Measurements from ENCODE around the gene RANBP10.

The RANBP10 gene

GRCh38 chr16:67806428-67807147 lies at the start of gene RANBP10, which contains the start of gene TSNAXIP1:
TSS of gene RANBP10 (minus strand) at chr16:67806560. CDS start at chr16:67806536, 24 bp downstream.
TSS of gene TSNAXIP1 (plus strand) at chr16:67806889. CDS start at chr16:67807150, 261 bp downstream.
- Histone ChIP-seq H3K36me3 (ENCODE audit: insufficient read depth, low read length) (no peaks in the 10 kb centered on the region; the same call in 1 of the 2 replicates), H3K4me1 (ENCODE audit: insufficient read depth, low read length) (peaks cover 6% of the 10 kb centered on the region; the same call in 1 of the 2 replicates), H3K9ac (ENCODE audit: low read depth, low read length) (peak within 1 kb of the TSS; percentile 89), H3K9me3 (ENCODE audit: control insufficient read depth, insufficient read depth, low read length) (no peaks in the 10 kb centered on the region)

GRCh38 chr16:67855789-67856188 lies 49.4 kb upstream of the RANBP10 start:
- peaks cover 2% of the 10 kb centered on the region; the same call in 1 of the 2 replicates for H3K36me3 ChIP-seq (ENCODE audit: insufficient read depth, low read length)
- H3K9ac ChIP-seq (ENCODE audit: low read depth, low read length): no peak overlapping the region
- peaks cover 6% of the 10 kb centered on the region; the same call in 1 of the 2 replicates for H3K4me1 ChIP-seq (ENCODE audit: insufficient read depth, low read length)

GRCh38 chr16:67853670-67854069 lies 47.3 kb upstream of the RANBP10 start:
- Histone ChIP-seq H3K9ac (ENCODE audit: low read depth, low read length) (no peak overlapping the region), H3K4me1 (ENCODE audit: insufficient read depth, low read length) (peaks cover 6% of the 10 kb centered on the region; the same call in 1 of the 2 replicates), H3K9me3 (ENCODE audit: control insufficient read depth, insufficient read depth, low read length) (no peaks in the 10 kb centered on the region), H3K36me3 (ENCODE audit: insufficient read depth, low read length) (0 out of 2 replicates have a peak, but pooled peaks cover 4% of the 10 kb centered on the region)

More at GRCh38 chr16:67855789-67856188, 49.4 kb upstream of the RANBP10 start:
- no peaks in the 10 kb centered on the region for H3K9me3 ChIP-seq (ENCODE audit: control insufficient read depth, insufficient read depth, low read length)

DNA sequence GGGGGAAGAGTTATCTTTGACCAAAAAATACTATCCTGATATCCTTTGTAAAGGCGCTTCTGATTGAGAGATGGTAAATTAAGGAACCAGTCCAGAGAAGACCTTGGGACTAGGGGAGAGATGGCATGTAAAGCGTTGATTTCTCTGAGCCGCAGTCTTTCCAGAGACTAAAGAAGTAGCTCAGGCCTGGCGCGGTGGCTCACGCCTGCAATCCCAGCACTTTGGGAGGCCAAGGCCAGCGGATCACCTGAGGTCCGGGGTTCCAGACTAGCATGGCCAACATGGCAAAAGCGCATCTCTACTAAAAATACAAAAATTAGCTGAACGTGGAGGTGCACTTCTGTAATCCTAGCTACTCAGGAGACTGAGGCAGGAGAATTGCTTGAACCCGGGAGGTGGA lies 41.8 kb upstream of the RANBP10 start:
- H3K4me1 ChIP-seq (ENCODE audit: insufficient read depth, low read length): peaks cover 21% of the 10 kb centered on the region
- H3K9ac ChIP-seq (ENCODE audit: low read depth, low read length): peak overlapping the region; percentile 97
- H3K36me3 ChIP-seq (ENCODE audit: insufficient read depth, low read length): 0 out of 2 replicates have a peak, but pooled peaks cover 4% of the 10 kb centered on the region
- H3K9me3 ChIP-seq (ENCODE audit: control insufficient read depth, insufficient read depth, low read length): no peaks in the 10 kb centered on the region

GRCh38 chr16:67847064-67847861 lies 40.9 kb upstream of the RANBP10 start, which contains the start of gene CENPT:
TSS of gene CENPT (minus strand) at chr16:67847693. CDS start at chr16:67833859, 13,834 bp downstream.
- peak within 1 kb of the TSS; percentile 97 for H3K9ac ChIP-seq (ENCODE audit: low read depth, low read length)
- H3K9me3 ChIP-seq (ENCODE audit: control insufficient read depth, insufficient read depth, low read length): no peaks in the 10 kb centered on the region
- H3K36me3 ChIP-seq (ENCODE audit: insufficient read depth, low read length): 0 out of 2 replicates have a peak, but pooled peaks cover 4% of the 10 kb centered on the region
- H3K4me1 ChIP-seq (ENCODE audit: insufficient read depth, low read length): peaks cover 21% of the 10 kb centered on the region

- Histone ChIP-seq H3K4me1 (ENCODE audit: insufficient read depth, low read length) (peaks cover 21% of the 10 kb centered on the region), H3K9me3 (ENCODE audit: control insufficient read depth, insufficient read depth, low read length) (no peaks in the 10 kb centered on the region), H3K36me3 (ENCODE audit: insufficient read depth, low read length) (0 out of 2 replicates have a peak, but pooled peaks cover 4% of the 10 kb centered on the region), H3K9ac (ENCODE audit: low read depth, low read length) (peak within 1 kb of the TSS; percentile 97)
These were observed 40.1 kb upstream of the RANBP10 start, which contains the start of gene NUTF2 for GRCh38 chr16:67846320-67847063. TSS of gene NUTF2 (plus strand) at chr16:67846933. CDS start at chr16:67865131, 18,198 bp downstream.

DNA sequence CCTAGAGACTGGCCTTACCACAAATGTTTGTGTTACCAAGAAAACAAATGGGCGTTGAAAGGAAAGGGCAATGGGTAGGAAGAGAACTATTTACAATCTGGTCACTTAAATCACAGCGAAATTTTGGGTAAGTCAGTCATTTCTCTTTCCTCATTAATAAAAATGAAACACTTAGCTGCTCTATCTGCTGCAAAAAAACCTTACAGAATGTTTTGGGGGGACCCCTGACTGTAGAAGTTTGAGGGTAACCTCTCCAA lies 39.6 kb upstream of the RANBP10 start:
- peaks cover 21% of the 10 kb centered on the region for H3K4me1 ChIP-seq (ENCODE audit: insufficient read depth, low read length)
- peak overlapping the region; percentile 97 for H3K9ac ChIP-seq (ENCODE audit: low read depth, low read length)
- no peaks in the 10 kb centered on the region for H3K9me3 ChIP-seq (ENCODE audit: control insufficient read depth, insufficient read depth, low read length)
- H3K36me3 ChIP-seq (ENCODE audit: insufficient read depth, low read length): 0 out of 2 replicates have a peak, but pooled peaks cover 4% of the 10 kb centered on the region

DNA sequence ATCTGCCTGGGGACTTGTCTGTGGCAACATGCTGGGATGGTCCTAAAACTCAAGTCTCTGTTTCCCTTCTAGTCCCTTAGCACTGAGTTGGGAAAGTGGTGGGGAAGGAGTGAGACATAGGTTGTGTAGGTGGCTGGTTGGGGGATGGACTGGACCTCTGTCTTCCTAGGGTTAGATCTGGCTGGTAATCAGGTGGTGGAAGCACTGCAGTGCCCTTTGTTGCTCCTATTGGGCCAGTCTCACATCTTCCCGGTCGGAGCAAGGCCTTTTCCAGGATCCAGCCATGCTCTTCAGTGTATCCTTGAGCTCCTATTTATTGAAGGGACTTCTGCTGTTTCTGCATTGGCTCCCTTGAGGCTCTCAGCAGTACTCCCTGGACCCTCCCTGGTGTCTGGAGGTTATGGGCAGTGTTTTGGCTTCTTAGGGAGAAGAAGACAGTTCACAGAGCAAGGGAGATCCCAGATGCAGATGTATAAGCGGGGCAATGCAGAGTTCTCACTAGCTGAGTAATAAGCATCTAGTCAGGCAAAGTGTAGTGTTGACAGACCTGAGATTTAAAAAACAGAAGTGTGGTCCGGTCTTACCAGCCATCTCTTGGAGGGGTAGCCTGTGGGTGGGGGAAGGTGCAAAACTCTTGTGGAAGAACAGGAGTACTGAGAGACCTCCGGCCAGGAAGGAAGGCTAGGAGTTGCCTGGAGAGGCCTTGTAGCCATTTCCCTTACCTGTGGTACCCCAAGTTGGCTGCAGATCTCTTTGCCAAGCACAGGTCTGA lies 39.1 kb upstream of the RANBP10 start:
- H3K4me1 ChIP-seq (ENCODE audit: insufficient read depth, low read length): peaks cover 21% of the 10 kb centered on the region
- H3K9me3 ChIP-seq (ENCODE audit: control insufficient read depth, insufficient read depth, low read length): no peaks in the 10 kb centered on the region
- peak overlapping the region; percentile 97 for H3K9ac ChIP-seq (ENCODE audit: low read depth, low read length)
- H3K36me3 ChIP-seq (ENCODE audit: insufficient read depth, low read length): 0 out of 2 replicates have a peak, but pooled peaks cover 4% of the 10 kb centered on the region

GRCh38 chr16:67844497-67844896 lies 38.1 kb upstream of the RANBP10 start:
- 0 out of 2 replicates have a peak, but pooled peaks cover 4% of the 10 kb centered on the region for H3K36me3 ChIP-seq (ENCODE audit: insufficient read depth, low read length)
- peak overlapping the region; percentile 11; the same call in 1 of the 2 replicates for H3K9ac ChIP-seq (ENCODE audit: low read depth, low read length)
- H3K4me1 ChIP-seq (ENCODE audit: insufficient read depth, low read length): peaks cover 21% of the 10 kb centered on the region
- no peaks in the 10 kb centered on the region for H3K9me3 ChIP-seq (ENCODE audit: control insufficient read depth, insufficient read depth, low read length)

GRCh38 chr16:67843343-67843765 lies 37.0 kb upstream of the RANBP10 start:
- Histone ChIP-seq H3K36me3 (ENCODE audit: insufficient read depth, low read length) (no peaks in the 10 kb centered on the region), H3K4me1 (ENCODE audit: insufficient read depth, low read length) (peaks cover 21% of the 10 kb centered on the region), H3K9ac (ENCODE audit: low read depth, low read length) (peak overlapping the region; percentile 94; the same call in 1 of the 2 replicates), H3K9me3 (ENCODE audit: control insufficient read depth, insufficient read depth, low read length) (no peaks in the 10 kb centered on the region)

- H3K36me3 ChIP-seq (ENCODE audit: insufficient read depth, low read length): no peaks in the 10 kb centered on the region
- H3K9ac ChIP-seq (ENCODE audit: low read depth, low read length): peak overlapping the region; percentile 94
- no peaks in the 10 kb centered on the region for H3K9me3 ChIP-seq (ENCODE audit: control insufficient read depth, insufficient read depth, low read length)
- H3K4me1 ChIP-seq (ENCODE audit: insufficient read depth, low read length): peaks cover 21% of the 10 kb centered on the region
These were observed 36.4 kb upstream of the RANBP10 start for GRCh38 chr16:67842509-67843342.

DNA sequence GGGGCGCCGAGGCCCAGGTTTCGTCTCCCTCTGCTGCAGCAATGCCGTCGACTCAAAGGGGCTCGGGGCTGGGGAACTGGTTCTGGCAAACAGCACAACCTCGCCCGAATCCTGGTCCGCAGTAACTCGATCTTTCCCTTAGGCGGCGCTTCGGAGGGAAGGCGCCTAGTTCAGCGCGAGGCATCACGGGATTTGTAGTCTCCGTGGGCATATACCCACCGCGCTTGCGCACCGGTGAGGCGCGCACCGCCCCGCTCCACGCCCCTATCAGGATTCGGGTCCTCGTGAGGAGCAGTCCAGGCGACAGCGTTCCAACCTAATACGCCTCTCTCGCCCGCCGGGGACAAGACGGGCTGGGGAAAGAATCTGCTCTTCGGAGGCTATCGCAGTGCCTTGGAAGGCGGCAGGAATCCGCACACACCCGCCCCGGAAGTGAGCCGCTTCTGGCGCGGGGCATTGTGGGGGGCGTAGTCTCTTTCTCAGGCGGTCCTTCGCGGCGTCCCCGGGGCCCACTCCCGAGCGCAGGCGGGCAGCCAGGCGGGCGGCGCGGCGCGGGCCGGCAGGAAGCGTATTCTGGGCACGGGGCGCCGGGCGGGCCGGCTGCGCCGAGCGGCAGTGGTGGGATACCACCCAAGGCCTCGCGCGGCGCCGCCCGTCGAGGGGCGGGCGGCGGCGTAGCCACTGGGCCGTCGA lies 35.6 kb upstream of the RANBP10 start, which contains the start of gene THAP11:
THAP11 (plus strand) TSS at position 505 of the 693 bp plus-strand sequence. CDS start 235 bp downstream, outside the sequence.
- Histone ChIP-seq H3K9me3 (ENCODE audit: control insufficient read depth, insufficient read depth, low read length) (no peaks in the 10 kb centered on the region), H3K4me1 (ENCODE audit: insufficient read depth, low read length) (peaks cover 21% of the 10 kb centered on the region), H3K9ac (ENCODE audit: low read depth, low read length) (peak within 1 kb of the TSS; percentile 94), H3K36me3 (ENCODE audit: insufficient read depth, low read length) (no peaks in the 10 kb centered on the region)
